H1 (cell line): ENCODE data around the gene PMFBP1. TPM values are rescaled to one million over a fixed set of nuclear protein-coding genes. Genes with fewer than 3 reads are reported as not detected.

Source experiments
- CTCF ChIA-PET: fragments of 300-600 bp; sonication (Branson Sonifier 250); formaldehyde crosslinking; loops from one replicate; lab custom pipeline; 2021; ENCODE audit not compliant: partially characterized antibody; lab: Charles Lee
- POLR2A ChIA-PET: fragments of 300-600 bp; sonication (Branson Sonifier 250); formaldehyde crosslinking; loops from one replicate; lab custom pipeline; 2021; ENCODE audit warnings: inconsistent platforms; ENCODE audit not compliant: partially characterized antibody; lab: Charles Lee
- DNase-seq, 2 experiments: peaks; one replicate each; pipeline versions ENCODE4 v3.0.0 to v3.0.0-alpha.2; 2010 to 2022; ENCODE audit warnings: low spot score in 2 of 2, low read depth in 1 of 2, mixed read lengths in 1 of 2
- FAIRE-seq: peaks from 2 replicates; lab custom pipeline; 2011; peaks lifted over from hg19 to GRCh38; lab: Jason Lieb, UNC
- H2AFZ ChIP-seq: 2 replicates; pipeline ENCODE4 v1.8.1; 2012; ENCODE audit warnings: low read length, inconsistent platforms
- H2AK5ac ChIP-seq: 2 replicates; pipeline ENCODE4 v1.6.1; 2013; ENCODE audit warnings: low read depth, low read length
- H2BK120ac ChIP-seq: replicated peaks from 2 replicates; pipeline ENCODE3; 2013; ENCODE audit warnings: low read depth, low read length, inconsistent platforms
- H2BK12ac ChIP-seq: 2 replicates; pipeline ENCODE4 v1.6.1; 2013; ENCODE audit warnings: low read depth, low read length
- H2BK15ac ChIP-seq: 2 replicates; pipeline ENCODE4 v1.6.1; 2013; ENCODE audit warnings: low read length
- H2BK20ac ChIP-seq: 2 replicates; pipeline ENCODE4 v1.6.1; 2013; ENCODE audit warnings: low read length
- H2BK5ac ChIP-seq: 2 replicates; pipeline ENCODE4 v1.6.1; 2013; ENCODE audit warnings: low read depth, low read length
- H3K14ac ChIP-seq: 2 replicates; pipeline ENCODE4 v1.6.1; 2013; ENCODE audit warnings: inconsistent platforms; ENCODE audit not compliant: insufficient read length
- H3K18ac ChIP-seq: 2 replicates; pipeline ENCODE4 v1.6.1; 2013; ENCODE audit warnings: low read length; ENCODE audit errors: extremely low read depth
- H3K23ac ChIP-seq: 2 replicates; pipeline ENCODE4 v1.6.1; 2013; ENCODE audit warnings: inconsistent platforms; ENCODE audit not compliant: insufficient read length
- H3K23me2 ChIP-seq: 2 replicates; pipeline ENCODE4 v1.6.1; 2013; ENCODE audit warnings: low read depth, low read length
- H3K27ac ChIP-seq: 2 replicates; pipeline ENCODE4 v1.6.1; 2011; ENCODE audit warnings: low read depth, low read length, inconsistent platforms
- H3K27me3 ChIP-seq, 4 experiments: replicated peaks in 1 of 4; 1 replicate in 1 of 4; 2 replicates in 3 of 4; pipeline versions ENCODE4 v1.6.1 to v1.8.1; 2011 to 2013; ENCODE audit warnings: low read length in 3 of 4, mild to moderate bottlenecking in 3 of 4, inconsistent platforms in 2 of 4, mixed read lengths in 2 of 4, moderate library complexity in 1 of 4; ENCODE audit not compliant: control insufficient read depth in 3 of 4, insufficient read depth in 3 of 4; ENCODE audit errors: extremely low read depth in 1 of 4
- H3K36me3 ChIP-seq, 4 experiments: 2 replicates each; pipeline versions ENCODE4 v1.6.1 to v1.8.1; 2011 to 2013; ENCODE audit warnings: mild to moderate bottlenecking in 4 of 4, low read length in 3 of 4, moderate library complexity in 2 of 4, control low read depth in 1 of 4, inconsistent platforms in 1 of 4; ENCODE audit not compliant: insufficient read depth in 4 of 4, control insufficient read depth in 2 of 4
- H3K4ac ChIP-seq: replicated peaks from 2 replicates; pipeline ENCODE3; 2013; ENCODE audit warnings: low read length, low read depth, mixed read lengths, inconsistent platforms; ENCODE audit not compliant: insufficient read length
- H3K4me1 ChIP-seq, 4 experiments: replicated peaks in 1 of 4; 1 replicate in 1 of 4; 2 replicates in 3 of 4; pipeline versions ENCODE4 v1.6.1 to v1.8.1; 2011 to 2013; ENCODE audit warnings: low read length in 3 of 4, inconsistent platforms in 2 of 4, mixed read lengths in 1 of 4; ENCODE audit not compliant: insufficient read depth in 4 of 4, control insufficient read depth in 3 of 4
- H3K4me2 ChIP-seq, 2 experiments: 2 replicates each; pipeline versions ENCODE4 v1.6.1 to v1.8.1; 2011 to 2013; ENCODE audit warnings: low read depth in 2 of 2, low read length in 2 of 2, control low read depth in 1 of 2, inconsistent platforms in 1 of 2, mild to moderate bottlenecking in 1 of 2; ENCODE audit not compliant: insufficient read depth in 1 of 2
- H3K4me3 ChIP-seq, 4 experiments: fragments of 200-600, 300-600 bp in 1 of 4; sonication (generic), shearing (Covaris generic), sonication (Bioruptor Twin) in 1 of 4; 2 replicates each; pipeline versions ENCODE4 v1.5.1 to v1.8.1; 2011 to 2016; ENCODE audit warnings: low read length in 4 of 4, low read depth in 3 of 4, control low read depth in 2 of 4, inconsistent platforms in 2 of 4, mild to moderate bottlenecking in 2 of 4, mixed read lengths in 1 of 4, moderate library complexity in 1 of 4; ENCODE audit not compliant: insufficient read depth in 2 of 4; ENCODE audit errors: extremely low read depth in 1 of 4
- H3K56ac ChIP-seq: replicated peaks from 2 replicates; pipeline ENCODE3; 2013; ENCODE audit warnings: low read depth, mild to moderate bottlenecking, mixed read lengths, low read length, inconsistent platforms; ENCODE audit not compliant: insufficient read length
- H3K79me1 ChIP-seq: 2 replicates; pipeline ENCODE4 v1.6.1; 2013; ENCODE audit warnings: low read depth, low read length, control low read depth
- H3K79me2 ChIP-seq, 2 experiments: 2 replicates each; pipeline versions ENCODE4 v1.6.1 to v1.8.1; 2012 to 2013; ENCODE audit warnings: low read length in 2 of 2, mild to moderate bottlenecking in 2 of 2, inconsistent platforms in 1 of 2; ENCODE audit not compliant: insufficient read depth in 2 of 2, control insufficient read depth in 1 of 2
- H3K9ac ChIP-seq, 4 experiments: replicated peaks in 1 of 4; 1 replicate in 1 of 4; 2 replicates in 3 of 4; pipeline versions ENCODE4 v1.6.1 to v1.8.1; 2011 to 2013; ENCODE audit warnings: low read depth in 3 of 4, low read length in 3 of 4, control low read depth in 2 of 4, mild to moderate bottlenecking in 2 of 4, moderate library complexity in 2 of 4, inconsistent platforms in 1 of 4; ENCODE audit errors: extremely low read depth in 1 of 4
- H3K9me3 ChIP-seq, 2 experiments: 2 replicates each; pipeline versions ENCODE4 v1.6.1 to v1.8.1; 2012 to 2013; ENCODE audit warnings: mild to moderate bottlenecking in 2 of 2, moderate library complexity in 2 of 2, control low read depth in 1 of 2, inconsistent platforms in 1 of 2, low read depth in 1 of 2, low read length in 1 of 2, mixed read lengths in 1 of 2; ENCODE audit not compliant: insufficient read depth in 2 of 2
- H4K20me1 ChIP-seq, 2 experiments: replicated peaks in 1 of 2; 2 replicates each; pipeline versions ENCODE3 to v1.8.1; 2011 to 2013; ENCODE audit warnings: inconsistent platforms in 2 of 2, low read length in 2 of 2, mild to moderate bottlenecking in 1 of 2; ENCODE audit not compliant: insufficient read depth in 2 of 2, control insufficient read depth in 1 of 2
- H4K5ac ChIP-seq: 2 replicates; pipeline ENCODE4 v1.6.1; 2013; ENCODE audit warnings: low read length, low read depth, mixed read lengths, inconsistent platforms; ENCODE audit not compliant: insufficient read length
- H4K8ac ChIP-seq: 2 replicates; pipeline ENCODE4 v1.8.0; 2013; ENCODE audit warnings: mild to moderate bottlenecking, moderate library complexity, low read length, inconsistent platforms; ENCODE audit not compliant: insufficient read depth; ENCODE audit errors: extremely low read depth
- H4K91ac ChIP-seq: replicated peaks from 2 replicates; pipeline ENCODE3; 2013; ENCODE audit warnings: low read length, mixed read lengths, inconsistent platforms; ENCODE audit not compliant: insufficient read length
- BCL11A ChIP-seq, 2 experiments: IDR thresholded peaks; one replicate each; pipeline ENCODE4 v1.6.1; 2011; ENCODE audit warnings: low read depth in 2 of 2, low read length in 2 of 2, mild to moderate bottlenecking in 2 of 2
- CHD1 ChIP-seq: IDR thresholded peaks from 2 replicates; pipeline ENCODE4 v1.6.1; 2012; ENCODE audit warnings: low read depth, low read length, improper control_type of control experiment
- EGR1 ChIP-seq: IDR thresholded peaks from 2 replicates; pipeline ENCODE4 v1.6.1; 2011; ENCODE audit warnings: low read depth, low read length, borderline replicate concordance
- EZH2 ChIP-seq: fragments of 200-600 bp; sonication (generic); IDR thresholded peaks from 2 replicates; pipeline ENCODE4 v1.7.1; 2012; ENCODE audit warnings: low read depth, mild to moderate bottlenecking, moderate library complexity, low read length, inconsistent platforms; ENCODE audit not compliant: severe bottlenecking
- HDAC2 ChIP-seq, 2 experiments: fragments of 300-600 bp in 1 of 2; sonication (generic) in 1 of 2; IDR thresholded peaks; 2 replicates each; pipeline ENCODE4 v1.6.1; 2011 to 2012; ENCODE audit warnings: low read depth in 2 of 2, low read length in 2 of 2, mild to moderate bottlenecking in 2 of 2, moderate library complexity in 2 of 2, borderline replicate concordance in 1 of 2, inconsistent platforms in 1 of 2
- JUN ChIP-seq: IDR thresholded peaks from 2 replicates; pipeline ENCODE4 v1.6.1; 2011; ENCODE audit warnings: low read depth, mild to moderate bottlenecking, improper control_type of control experiment, low read length
- MAFK ChIP-seq: IDR thresholded peaks from 2 replicates; pipeline ENCODE4 v1.6.1; 2012; ENCODE audit warnings: low read depth, mild to moderate bottlenecking, improper control_type of control experiment, low read length
- SAP30 ChIP-seq: fragments of 300-600 bp; sonication (generic); IDR thresholded peaks from 2 replicates; pipeline ENCODE4 v1.7.1; 2012; ENCODE audit warnings: low read length, moderate library complexity, mild to moderate bottlenecking, inconsistent platforms; ENCODE audit not compliant: insufficient read depth, insufficient replicate concordance
- SIN3A ChIP-seq, 2 experiments: IDR thresholded peaks in 1 of 2; conservative IDR thresholded peaks in 1 of 2; 2 replicates each; pipeline ENCODE4 v1.6.1; 2011 to 2012; ENCODE audit warnings: low read length in 2 of 2, improper control_type of control experiment in 1 of 2, low read depth in 1 of 2, mild to moderate bottlenecking in 1 of 2
- SUZ12 ChIP-seq: fragments of 200-600 bp; sonication (generic); IDR thresholded peaks from 2 replicates; pipeline ENCODE4 v1.6.1; 2012; ENCODE audit warnings: mild to moderate bottlenecking, inconsistent platforms, low read length, moderate library complexity, mixed read lengths
- WGBS, 2 experiments: shearing (Covaris generic) in 1 of 2; methylation state at CpG; one replicate each; pipeline versions ENCODE4 v1.1.6 to v1.1.7; 2013 to 2015; ENCODE audit warnings: low lambda C conversion rate in 2 of 2, mixed read lengths in 2 of 2, inconsistent platforms in 1 of 2, low coverage in 1 of 2, missing lambda C conversion rate in 1 of 2; ENCODE audit not compliant: insufficient replicate concordance in 2 of 2, insufficient coverage in 1 of 2, insufficient read length in 1 of 2; ENCODE audit errors: extremely low coverage in 1 of 2, missing lambda C conversion rate in 1 of 2; 5-methylcytosine and 5-hydroxymethylcytosine counted together
- polyA plus RNA-seq, 7 experiments: library from polyadenylated mRNA; depleted of rRNA in 3 of 7; stranded (reverse) in 5 of 7; unstranded in 2 of 7; fragments of >200 nt in 5 of 7; fragments of 200-250 nt in 2 of 7; gene quantifications; 1 replicate in 5 of 7; 2 replicates in 1 of 7; 4 replicates in 1 of 7; pipeline versions ENCODE4 v1.2.1 to v1.2.3, GENCODE V29; 2011 to 2013; ENCODE audit warnings: missing spikeins in 2 of 7, mixed read lengths in 2 of 7
- total RNA-seq: library from RNA; stranded (reverse); fragmentation: NEBNext Ultra II Directional; extraction: Animal tissue kit (Norgen Biotek cat#: 25700); gene quantifications from 2 replicates; pipeline ENCODE4 v1.2.1, GENCODE V29; 2021
- TF ChIP-seq, protein P1 (sequence below): IDR thresholded peaks from 2 replicates; pipeline ENCODE4 v1.6.1; 2012; ENCODE audit warnings: inconsistent platforms

The PMFBP1 gene
- total and polyA plus RNA-seq, 2 of the 8 experiments (the other 6 are each of a cell fraction or from before 2014, with no cell fraction given) = 0.32 to 1.6 TPM

DNA sequence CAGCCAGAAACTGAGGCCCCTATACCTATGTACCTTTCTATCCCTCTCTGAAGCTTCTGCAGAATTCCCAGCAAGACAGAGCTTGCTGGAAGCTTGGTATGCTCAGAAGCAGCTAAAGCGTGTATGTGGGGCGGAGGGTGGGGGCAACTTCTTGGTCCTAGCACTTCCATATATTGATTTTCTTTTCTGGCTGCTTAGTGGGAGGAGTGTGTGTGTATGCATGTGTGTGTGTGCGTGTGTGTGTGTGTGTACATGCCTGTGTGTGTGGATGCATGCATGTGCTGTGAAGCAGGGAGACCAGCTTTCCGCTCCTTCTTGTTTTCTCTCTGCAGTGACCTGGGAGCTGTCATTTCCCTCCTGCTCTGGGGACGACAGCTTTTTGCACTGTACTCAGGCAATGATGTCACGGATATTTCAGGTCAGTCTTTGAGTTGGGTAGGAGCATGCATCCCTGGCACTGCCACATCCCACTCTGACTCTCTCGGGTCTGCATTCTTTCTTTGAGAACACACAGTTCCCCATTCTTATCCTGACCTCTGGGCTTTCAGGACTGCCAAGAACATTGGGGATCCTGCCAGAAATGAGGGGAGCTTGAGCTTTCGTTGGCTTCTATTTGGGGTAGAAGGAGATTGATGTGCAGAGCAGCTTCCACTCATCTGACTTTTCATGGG, 98.3 kb downstream of the PMFBP1 start:
- H2BK5ac ChIP-seq = peak overlapping the region; percentile 77; the same call in 1 of the 2 replicates
- no peak overlapping the region; the same call in 1 of the 2 replicates for H2AK5ac ChIP-seq
- FAIRE-seq = no peak
- H3K79me1 ChIP-seq = no peaks in the 10 kb centered on the region
- no peak overlapping the region for H3K18ac ChIP-seq
- ChIA-PET CTCF (interaction anchor here (1.4 to 2.3 kb wide), 3 partner anchors 10 to 25 kb away, joined by 4 to 15 read pairs (median 6); partner anchors contain the start of genes DHX38 and TXNL4B), POLR2A (interaction anchor here (4.0 kb wide), 1 partner anchor 20 kb away, joined by 23 read pairs; the partner anchor contains the start of genes DHX38 and TXNL4B)
- H3K27me3 ChIP-seq = no peaks in the 10 kb centered on the region
- WGBS, 2 experiments = 78% methylated on average over 8 of the region's 8 CpGs; no CpG with 5 or more reads in 1 of the 2 experiments
- no peak for DNase-seq
- no peaks in the 10 kb centered on the region for H3K23me2 ChIP-seq
- H3K4me3 ChIP-seq = no peak overlapping the region
- H2BK12ac ChIP-seq = peak overlapping the region; percentile 39; the same call in 1 of the 2 replicates
- H3K56ac ChIP-seq = no peak overlapping the region
- no peak overlapping the region for H2BK15ac ChIP-seq
- H2BK120ac ChIP-seq = no peak overlapping the region
- H3K23ac ChIP-seq = no peak overlapping the region
- no peaks in the 10 kb centered on the region for H4K20me1 ChIP-seq
- H3K79me2 ChIP-seq = no peaks in the 10 kb centered on the region
- peak overlapping the region in 1 of 4 experiments; percentile 60; a peak in 2 of 7 replicates for H3K9ac ChIP-seq
- no peak overlapping the region for H4K91ac ChIP-seq
- no peak overlapping the region for H4K5ac ChIP-seq
- no peaks in the 10 kb centered on the region for H3K36me3 ChIP-seq
- H3K4me1 ChIP-seq = peaks cover 0 to 14% (median 2%) of the 10 kb centered on the region in 4 experiments; a peak in 3 of 7 replicates
- no peak overlapping the region for H3K14ac ChIP-seq
- no peak overlapping the region for H2BK20ac ChIP-seq
- H3K4ac ChIP-seq = no peak overlapping the region
- no peak overlapping the region for H4K8ac ChIP-seq
- H3K9me3 ChIP-seq = no peaks in the 10 kb centered on the region
- H3K4me2 ChIP-seq = no peak overlapping the region; a peak in 2 of 4 replicates
- peak overlapping the region; percentile 68; the same call in 1 of the 2 replicates for H3K27ac ChIP-seq
- H2AFZ ChIP-seq = no peak overlapping the region
- TF ChIP-seq BCL11A (IDR thresholded peaks at IDR 0.05; ENCODE audit: low read depth in 2 of 2, low read length in 2 of 2) (no peak), JUN (no peak), HDAC2 (IDR thresholded peaks at IDR 0.05; ENCODE audit: borderline replicate concordance in 1 of 2, low read depth in 2 of 2, low read length in 2 of 2) (no peak), CHD1 (no peak), SIN3A (conservative IDR thresholded peaks at IDR 0.05 in 1 of 2, IDR thresholded peaks at IDR 0.05 in 1 of 2; ENCODE audit: low read depth in 1 of 2, low read length in 2 of 2) (no peak), SAP30 (no peak), MAFK (no peak), EZH2 (no peak), SUZ12 (no peak), EGR1 (no peak)
- TF ChIP-seq, protein P1, sequence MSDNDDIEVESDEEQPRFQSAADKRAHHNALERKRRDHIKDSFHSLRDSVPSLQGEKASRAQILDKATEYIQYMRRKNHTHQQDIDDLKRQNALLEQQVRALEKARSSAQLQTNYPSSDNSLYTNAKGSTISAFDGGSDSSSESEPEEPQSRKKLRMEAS = no peak
